Lower leg skin (tissue), 4 donors: ENCODE results near the gene RIPK4. TPM values are rescaled to one million over a fixed set of nuclear protein-coding genes. Genes with fewer than 3 reads are reported as not detected.
A peak's percentile ranks its signal among the peaks of the same experiment; 100 is the strongest.

ENCODE experiments used
- DNase-seq, 2 donors: peaks; one replicate each; pipeline ENCODE4 v3.0.0-alpha.2; 2019; ENCODE audit warnings: low spot score in 2 of 2
- H3K4me3 ChIP-seq: fragments of 200-600 bp; sonication (generic); 2 replicates; pipeline ENCODE4 v1.5.1; 2017; ENCODE audit warnings: mild to moderate bottlenecking, low read depth; ENCODE audit not compliant: poor library complexity, severe bottlenecking
- POLR2A ChIP-seq, 2 donors: fragments of 450-650 bp; IDR thresholded peaks; one replicate each; pipeline ENCODE4 v1.6.1; 2016 to 2017; ENCODE audit warnings: antibody characterized with exemption in 2 of 2, mild to moderate bottlenecking in 1 of 2, moderate library complexity in 1 of 2
- WGBS, 2 donors: methylation state at CpG; one replicate each; pipeline ENCODE4 v1.1.5; 2018; 5-methylcytosine and 5-hydroxymethylcytosine counted together
- intact Hi-C: fragments of 100-400 bp; cut with DNase I; formaldehyde crosslinking; loops from one replicate; pipeline ENCODE4 v1.15.0; 2023; ENCODE audit warnings: low total_unique reads
- total RNA-seq, 4 donors: library from RNA; depleted of rRNA; stranded (reverse); fragments of >200 nt; gene quantifications; one replicate each; pipeline ENCODE4 v1.1.0, GENCODE V29; 2016
- TF ChIP-seq, protein P1 (sequence below), 3 donors: fragments of 450-650 bp; IDR thresholded peaks; one replicate each; pipeline ENCODE4 v1.5.1; 2016; ENCODE audit warnings: antibody characterized with exemption in 3 of 3, mild to moderate bottlenecking in 3 of 3, moderate library complexity in 2 of 3

RIPK4 gene
- total RNA-seq, 4 donors from 2014 or later, result 61.0 to 88.1 (median 68.2) TPM

- peak in 1 of 2 donors; percentile 80 for DNase-seq
- no peak overlapping the region for H3K4me3 ChIP-seq
- 84 to 87% methylated on average over 31 to 32 of the region's 32 CpGs for WGBS, 2 donors
- intact Hi-C loops, result no loop called here
- TF ChIP-seq POLR2A (IDR thresholded peaks at IDR 0.05), result no peak
- TF ChIP-seq, protein P1, sequence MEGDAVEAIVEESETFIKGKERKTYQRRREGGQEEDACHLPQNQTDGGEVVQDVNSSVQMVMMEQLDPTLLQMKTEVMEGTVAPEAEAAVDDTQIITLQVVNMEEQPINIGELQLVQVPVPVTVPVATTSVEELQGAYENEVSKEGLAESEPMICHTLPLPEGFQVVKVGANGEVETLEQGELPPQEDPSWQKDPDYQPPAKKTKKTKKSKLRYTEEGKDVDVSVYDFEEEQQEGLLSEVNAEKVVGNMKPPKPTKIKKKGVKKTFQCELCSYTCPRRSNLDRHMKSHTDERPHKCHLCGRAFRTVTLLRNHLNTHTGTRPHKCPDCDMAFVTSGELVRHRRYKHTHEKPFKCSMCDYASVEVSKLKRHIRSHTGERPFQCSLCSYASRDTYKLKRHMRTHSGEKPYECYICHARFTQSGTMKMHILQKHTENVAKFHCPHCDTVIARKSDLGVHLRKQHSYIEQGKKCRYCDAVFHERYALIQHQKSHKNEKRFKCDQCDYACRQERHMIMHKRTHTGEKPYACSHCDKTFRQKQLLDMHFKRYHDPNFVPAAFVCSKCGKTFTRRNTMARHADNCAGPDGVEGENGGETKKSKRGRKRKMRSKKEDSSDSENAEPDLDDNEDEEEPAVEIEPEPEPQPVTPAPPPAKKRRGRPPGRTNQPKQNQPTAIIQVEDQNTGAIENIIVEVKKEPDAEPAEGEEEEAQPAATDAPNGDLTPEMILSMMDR (IDR thresholded peaks at IDR 0.05), result no peak
Measured at GRCh38 chr21:41801321-41802197, 34.7 kb upstream of the RIPK4 start.

DNA sequence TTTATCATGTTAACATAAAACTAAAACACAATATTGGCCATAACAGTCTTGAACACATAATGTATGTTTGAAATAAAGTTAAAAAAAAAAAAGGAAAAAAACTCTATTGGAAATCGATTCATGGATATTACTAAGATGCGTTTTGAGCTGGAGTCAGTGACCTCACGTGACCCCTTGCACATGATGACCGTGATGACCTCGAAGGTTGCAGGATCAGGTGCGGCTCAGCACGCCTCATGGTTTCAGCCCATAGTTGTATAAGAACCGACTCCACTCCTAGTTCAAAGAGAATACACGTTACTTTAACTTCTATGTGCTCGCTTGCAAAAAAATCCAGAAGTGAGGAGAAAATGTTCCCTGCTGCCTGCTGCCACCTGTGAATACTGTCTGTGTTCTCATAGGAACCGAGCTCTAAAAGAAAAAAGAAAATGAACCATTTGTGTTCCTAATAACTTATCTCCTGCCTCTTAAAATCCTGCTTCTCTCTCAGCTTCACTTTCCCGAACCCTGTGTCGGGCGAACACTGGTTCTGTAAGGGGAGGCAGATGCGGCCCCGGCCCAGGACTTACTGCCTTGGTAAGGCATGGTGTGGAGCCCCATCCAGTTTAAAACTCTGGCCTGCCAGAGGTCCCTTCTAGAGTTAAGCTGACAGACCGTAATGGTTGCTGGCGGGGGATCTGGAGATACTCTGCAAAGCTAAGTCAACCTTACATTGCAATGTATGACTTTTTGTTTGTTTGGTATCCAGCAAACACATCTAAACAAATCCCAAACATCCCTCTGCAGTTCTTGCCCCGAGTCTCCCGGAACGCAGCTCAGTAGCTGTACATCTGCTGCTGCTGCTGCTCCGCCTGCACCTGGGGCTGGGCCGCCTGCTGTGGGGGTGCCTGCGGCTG, 33.8 kb upstream of the RIPK4 start:
- intact Hi-C loops, result no loop called here
- TF ChIP-seq, protein P1 (IDR thresholded peaks at IDR 0.05), result no peak
- no peak for TF ChIP-seq POLR2A (IDR thresholded peaks at IDR 0.05)
- DNase-seq, result peak in 1 of 2 donors; percentile 79
- no peak overlapping the region for H3K4me3 ChIP-seq
- WGBS, 2 donors, result 86 to 88% methylated on average over 23 to 24 of the region's 24 CpGs

DNA sequence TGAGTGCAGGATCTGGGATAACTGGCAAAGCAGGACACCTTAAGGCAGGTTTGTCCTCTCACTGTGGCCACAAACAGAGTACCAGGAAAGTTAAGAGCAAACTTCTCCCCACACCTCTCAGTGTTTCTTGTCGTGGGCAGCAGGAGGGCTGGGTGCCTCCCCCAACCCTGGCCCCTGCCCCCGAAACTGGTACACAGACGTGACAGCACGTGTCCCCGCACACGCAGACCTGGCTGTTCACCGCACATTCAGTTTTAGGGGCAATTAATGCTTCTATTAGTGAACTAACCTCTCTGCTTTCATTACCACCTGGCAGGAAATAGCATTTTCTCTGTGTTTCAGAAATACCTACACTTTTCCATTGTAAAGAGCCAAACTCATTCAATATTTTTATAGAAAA, 32.9 kb upstream of the RIPK4 start:
- WGBS, 2 donors, result 87 to 92% methylated on average over 7 of the region's 7 CpGs
- intact Hi-C loops, result no loop called here
- DNase-seq, result peak in 1 of 2 donors; percentile 18

GRCh38 chr21:41798326-41798725, 31.5 kb upstream of the RIPK4 start:
- intact Hi-C loops, result no loop called here
- no peak for TF ChIP-seq POLR2A (IDR thresholded peaks at IDR 0.05)
- TF ChIP-seq, protein P1 (IDR thresholded peaks at IDR 0.05), result no peak
- H3K4me3 ChIP-seq, result no peak overlapping the region
- WGBS, 2 donors, result 92 to 97% methylated on average over 20 of the region's 20 CpGs
- DNase-seq, result peak in 1 of 2 donors; percentile 77

More for the DNA sequence above, 32.9 kb upstream of the RIPK4 start:
- TF ChIP-seq, protein P1 (IDR thresholded peaks at IDR 0.05), result no peak
- no peak for TF ChIP-seq POLR2A (IDR thresholded peaks at IDR 0.05)
- H3K4me3 ChIP-seq, result no peak overlapping the region

GRCh38 chr21:41796476-41797080, 29.7 kb upstream of the RIPK4 start:
- H3K4me3 ChIP-seq, result no peak overlapping the region
- peak in 1 of 2 donors; percentile 53 for DNase-seq
- TF ChIP-seq, protein P1 (IDR thresholded peaks at IDR 0.05), result no peak
- TF ChIP-seq POLR2A (IDR thresholded peaks at IDR 0.05), result no peak
- WGBS, 2 donors, result 76 to 84% methylated on average over 7 to 14 of the region's 14 CpGs
- intact Hi-C loops, result no loop called here
